ENCODE results near the gene KRT82.

DNA sequence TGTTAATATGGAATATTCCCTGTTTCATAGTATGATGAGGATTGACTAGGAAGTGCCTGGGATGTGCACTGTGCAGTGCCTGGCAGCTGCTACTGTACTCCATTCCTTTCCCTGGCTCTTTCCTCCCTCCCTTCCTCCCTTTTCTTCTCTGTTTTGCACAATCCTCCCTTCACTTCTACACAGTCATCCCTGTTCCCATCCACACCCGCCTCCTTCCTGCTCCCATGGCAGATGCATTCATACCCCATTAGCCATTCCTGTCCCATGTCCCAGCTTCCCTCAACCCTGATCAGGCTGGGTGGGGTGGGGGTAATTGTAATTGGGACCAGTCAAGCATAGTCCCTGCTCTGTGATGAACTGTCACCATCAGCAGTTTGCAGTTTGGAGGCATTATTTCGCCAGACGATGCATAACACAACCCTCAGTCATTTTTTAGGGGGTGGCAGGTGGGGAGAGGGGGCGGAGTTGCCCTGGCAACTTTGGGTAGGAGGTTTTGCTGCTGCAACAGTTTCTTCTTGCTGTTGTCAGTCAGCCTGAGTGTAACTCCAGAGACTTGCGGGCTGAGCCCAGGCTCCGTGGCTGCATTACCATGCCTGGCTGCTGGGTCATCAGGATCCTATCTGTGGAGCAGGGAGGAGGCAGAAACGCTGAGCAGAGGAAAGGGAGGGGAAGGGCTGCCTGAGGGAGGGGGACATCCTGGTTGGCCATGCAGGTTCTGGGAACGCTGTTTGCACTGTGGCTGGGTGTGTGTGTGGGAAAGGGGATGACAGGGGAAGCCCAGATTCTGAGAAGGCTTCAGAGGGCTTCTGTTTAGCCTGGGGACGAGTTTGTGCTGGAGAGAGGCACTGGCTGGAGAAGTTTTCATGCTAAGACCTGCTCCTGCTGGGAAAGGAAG is 16.6 kb downstream of the KRT82 start:
- TF ChIP-seq, protein P1, sequence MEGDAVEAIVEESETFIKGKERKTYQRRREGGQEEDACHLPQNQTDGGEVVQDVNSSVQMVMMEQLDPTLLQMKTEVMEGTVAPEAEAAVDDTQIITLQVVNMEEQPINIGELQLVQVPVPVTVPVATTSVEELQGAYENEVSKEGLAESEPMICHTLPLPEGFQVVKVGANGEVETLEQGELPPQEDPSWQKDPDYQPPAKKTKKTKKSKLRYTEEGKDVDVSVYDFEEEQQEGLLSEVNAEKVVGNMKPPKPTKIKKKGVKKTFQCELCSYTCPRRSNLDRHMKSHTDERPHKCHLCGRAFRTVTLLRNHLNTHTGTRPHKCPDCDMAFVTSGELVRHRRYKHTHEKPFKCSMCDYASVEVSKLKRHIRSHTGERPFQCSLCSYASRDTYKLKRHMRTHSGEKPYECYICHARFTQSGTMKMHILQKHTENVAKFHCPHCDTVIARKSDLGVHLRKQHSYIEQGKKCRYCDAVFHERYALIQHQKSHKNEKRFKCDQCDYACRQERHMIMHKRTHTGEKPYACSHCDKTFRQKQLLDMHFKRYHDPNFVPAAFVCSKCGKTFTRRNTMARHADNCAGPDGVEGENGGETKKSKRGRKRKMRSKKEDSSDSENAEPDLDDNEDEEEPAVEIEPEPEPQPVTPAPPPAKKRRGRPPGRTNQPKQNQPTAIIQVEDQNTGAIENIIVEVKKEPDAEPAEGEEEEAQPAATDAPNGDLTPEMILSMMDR (IDR thresholded peaks at IDR 0.05) = no peak
- TF ChIP-seq POLR2A (IDR thresholded peaks at IDR 0.05) = no peak

All from testis (tissue), 2 donors.